Measurements from ENCODE around the gene PAPOLA. TPM values are rescaled to one million over a fixed set of nuclear protein-coding genes. Genes with fewer than 3 reads are reported as not detected.

PAPOLA gene
- total RNA-seq, 1 donor from 2014 or later = 188 TPM

DNA sequence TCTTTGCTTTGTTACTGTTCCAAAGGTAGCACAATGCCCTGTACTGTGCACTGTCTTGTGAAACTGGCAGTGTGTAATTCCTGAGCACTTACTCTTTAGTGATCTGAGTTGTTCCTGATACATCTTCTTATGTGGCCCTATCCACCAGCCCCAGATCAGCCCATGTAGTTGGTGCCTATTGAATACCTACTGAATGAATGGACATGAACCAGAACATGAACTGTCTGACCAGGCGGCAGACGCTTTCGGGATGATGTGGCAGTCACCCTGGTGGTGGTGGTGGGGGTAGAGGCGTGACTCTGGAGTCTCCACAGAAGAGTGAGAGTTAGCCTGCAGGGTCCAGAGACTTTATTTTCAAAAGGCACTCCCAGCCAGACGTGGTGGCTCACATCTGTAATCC is 46.6 kb upstream of the PAPOLA start:
- Histone ChIP-seq H3K4me3 (ENCODE audit: insufficient read depth, low read depth, low read length) (no peak overlapping the region), H3K4me2 (ENCODE audit: low read length) (no peak overlapping the region), H3K9me3 (ENCODE audit: insufficient read depth, low read depth, low read length) (no peaks in the 10 kb centered on the region), H3K9ac (ENCODE audit: low read length) (no peak overlapping the region), H3K36me3 (ENCODE audit: insufficient read depth, low read length) (no peaks in the 10 kb centered on the region), H2AFZ (ENCODE audit: low read depth, low read length) (no peak overlapping the region), H3K27me3 (ENCODE audit: insufficient read depth, low read length) (no peaks in the 10 kb centered on the region), H3K79me2 (ENCODE audit: insufficient read depth, low read length) (no peaks in the 10 kb centered on the region), H3K27ac (ENCODE audit: low read depth, low read length) (no peak overlapping the region), H4K20me1 (ENCODE audit: insufficient read depth, low read length) (no peaks in the 10 kb centered on the region), H3K4me1 (ENCODE audit: insufficient read depth, low read length) (no peaks in the 10 kb centered on the region)
- no peak for DNase-seq (ENCODE audit: low read depth)
- no peak for FAIRE-seq
- Mint-ChIP-seq H3K27me3 (ENCODE audit: low read depth, unreplicated experiment) (no peaks in the 10 kb centered on the region), H3K9me3 (ENCODE audit: unreplicated experiment) (no peaks in the 10 kb centered on the region), H3K4me3 (ENCODE audit: unreplicated experiment) (no peak overlapping the region), H3K36me3 (ENCODE audit: low read depth, unreplicated experiment) (no peaks in the 10 kb centered on the region), H3K4me1 (ENCODE audit: low read depth, unreplicated experiment) (no peaks in the 10 kb centered on the region), H3K27ac (ENCODE audit: unreplicated experiment) (no peak overlapping the region)
- TF ChIP-seq, protein P1, sequence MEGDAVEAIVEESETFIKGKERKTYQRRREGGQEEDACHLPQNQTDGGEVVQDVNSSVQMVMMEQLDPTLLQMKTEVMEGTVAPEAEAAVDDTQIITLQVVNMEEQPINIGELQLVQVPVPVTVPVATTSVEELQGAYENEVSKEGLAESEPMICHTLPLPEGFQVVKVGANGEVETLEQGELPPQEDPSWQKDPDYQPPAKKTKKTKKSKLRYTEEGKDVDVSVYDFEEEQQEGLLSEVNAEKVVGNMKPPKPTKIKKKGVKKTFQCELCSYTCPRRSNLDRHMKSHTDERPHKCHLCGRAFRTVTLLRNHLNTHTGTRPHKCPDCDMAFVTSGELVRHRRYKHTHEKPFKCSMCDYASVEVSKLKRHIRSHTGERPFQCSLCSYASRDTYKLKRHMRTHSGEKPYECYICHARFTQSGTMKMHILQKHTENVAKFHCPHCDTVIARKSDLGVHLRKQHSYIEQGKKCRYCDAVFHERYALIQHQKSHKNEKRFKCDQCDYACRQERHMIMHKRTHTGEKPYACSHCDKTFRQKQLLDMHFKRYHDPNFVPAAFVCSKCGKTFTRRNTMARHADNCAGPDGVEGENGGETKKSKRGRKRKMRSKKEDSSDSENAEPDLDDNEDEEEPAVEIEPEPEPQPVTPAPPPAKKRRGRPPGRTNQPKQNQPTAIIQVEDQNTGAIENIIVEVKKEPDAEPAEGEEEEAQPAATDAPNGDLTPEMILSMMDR (IDR thresholded peaks at IDR 0.05; ENCODE audit: insufficient read depth, low read depth, low read length) = no peak
- no peak for TF ChIP-seq EZH2 (IDR thresholded peaks at IDR 0.05; ENCODE audit: insufficient read depth, low read length)

DNA sequence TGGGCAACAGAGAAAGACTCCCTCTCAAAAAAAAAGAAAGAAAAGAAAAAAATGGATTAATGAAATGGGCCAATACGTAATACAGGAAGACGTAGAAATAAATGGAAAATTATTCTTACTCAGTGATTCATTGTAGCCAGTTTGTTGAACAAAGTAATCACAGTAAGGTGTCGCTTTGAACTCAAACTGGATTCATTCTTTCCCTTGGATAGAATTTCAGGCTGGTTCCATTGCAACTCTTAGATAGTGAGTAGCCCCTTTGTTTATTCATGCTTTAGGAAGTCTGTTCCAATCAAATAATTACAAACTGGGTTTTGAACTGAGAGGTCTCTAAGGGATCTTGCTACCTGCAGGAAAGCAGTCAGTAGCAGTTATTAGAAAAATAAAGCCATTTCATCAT is 42.3 kb upstream of the PAPOLA start:
- no peak for DNase-seq (ENCODE audit: low read depth)
- H3K36me3 ChIP-seq (ENCODE audit: insufficient read depth, low read length) = no peaks in the 10 kb centered on the region
- no peak overlapping the region for H3K4me3 Mint-ChIP-seq (ENCODE audit: unreplicated experiment)
- H3K9me3 Mint-ChIP-seq (ENCODE audit: unreplicated experiment) = no peaks in the 10 kb centered on the region
- H3K4me1 Mint-ChIP-seq (ENCODE audit: low read depth, unreplicated experiment) = no peaks in the 10 kb centered on the region
- H3K9ac ChIP-seq (ENCODE audit: low read length) = no peak overlapping the region
- H3K27me3 ChIP-seq (ENCODE audit: insufficient read depth, low read length) = no peaks in the 10 kb centered on the region
- no peak overlapping the region for H3K4me3 ChIP-seq (ENCODE audit: insufficient read depth, low read depth, low read length)
- no peak overlapping the region for H3K4me2 ChIP-seq (ENCODE audit: low read length)
- H3K4me1 ChIP-seq (ENCODE audit: insufficient read depth, low read length) = no peaks in the 10 kb centered on the region
- H3K27ac Mint-ChIP-seq (ENCODE audit: unreplicated experiment) = no peak overlapping the region
- H4K20me1 ChIP-seq (ENCODE audit: insufficient read depth, low read length) = no peaks in the 10 kb centered on the region
- TF ChIP-seq, protein P1 (IDR thresholded peaks at IDR 0.05; ENCODE audit: insufficient read depth, low read depth, low read length) = no peak
- TF ChIP-seq EZH2 (IDR thresholded peaks at IDR 0.05; ENCODE audit: insufficient read depth, low read length) = no peak
- no peaks in the 10 kb centered on the region for H3K9me3 ChIP-seq (ENCODE audit: insufficient read depth, low read depth, low read length)
- no peaks in the 10 kb centered on the region for H3K27me3 Mint-ChIP-seq (ENCODE audit: low read depth, unreplicated experiment)
- H2AFZ ChIP-seq (ENCODE audit: low read depth, low read length) = no peak overlapping the region
- H3K79me2 ChIP-seq (ENCODE audit: insufficient read depth, low read length) = no peaks in the 10 kb centered on the region
- H3K36me3 Mint-ChIP-seq (ENCODE audit: low read depth, unreplicated experiment) = no peaks in the 10 kb centered on the region
- FAIRE-seq = no peak
- no peak overlapping the region for H3K27ac ChIP-seq (ENCODE audit: low read depth, low read length)

DNA sequence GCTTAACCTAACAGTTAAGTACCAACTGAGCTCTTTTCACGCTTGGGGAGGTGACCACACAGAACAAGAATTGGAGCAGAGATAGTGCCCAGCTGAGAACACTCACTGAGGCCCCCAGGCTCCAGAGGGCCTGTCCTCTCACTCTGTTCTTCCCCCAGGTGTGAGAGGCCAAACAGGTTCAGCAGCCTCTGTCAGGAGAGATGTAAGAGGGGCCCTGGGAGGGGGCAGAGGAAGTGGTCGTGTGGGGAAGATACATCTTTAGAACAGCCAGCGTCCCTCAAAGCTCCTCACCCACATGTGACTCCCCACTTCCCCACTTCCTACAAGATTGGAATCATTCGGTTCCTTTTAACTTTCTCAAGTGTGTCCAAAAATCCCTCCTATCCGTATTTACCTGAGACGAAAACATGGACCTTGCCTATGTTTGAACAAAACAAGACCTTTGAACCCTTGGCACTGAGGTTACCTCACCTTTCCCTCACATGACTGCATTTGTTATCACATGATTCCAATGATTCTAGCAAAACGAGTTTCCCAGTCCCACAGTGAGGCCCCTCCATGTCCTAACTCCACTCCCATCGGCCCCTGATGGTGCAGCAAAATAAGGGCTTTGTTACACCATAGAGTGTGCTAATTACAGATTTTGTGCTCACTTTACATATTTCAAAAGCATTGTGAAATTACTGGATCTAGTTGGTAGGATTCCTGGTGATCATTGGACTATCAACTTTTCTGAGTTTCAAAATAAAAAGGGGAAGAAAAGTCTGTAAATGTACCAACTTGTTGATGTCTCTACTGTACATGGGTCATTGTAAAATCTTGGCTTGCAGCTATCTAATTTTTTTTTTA is 40.0 kb upstream of the PAPOLA start:
- Mint-ChIP-seq H3K4me3 (ENCODE audit: unreplicated experiment) (no peak overlapping the region), H3K9me3 (ENCODE audit: unreplicated experiment) (no peaks in the 10 kb centered on the region), H3K36me3 (ENCODE audit: low read depth, unreplicated experiment) (no peaks in the 10 kb centered on the region), H3K4me1 (ENCODE audit: low read depth, unreplicated experiment) (no peaks in the 10 kb centered on the region), H3K27ac (ENCODE audit: unreplicated experiment) (no peak overlapping the region), H3K27me3 (ENCODE audit: low read depth, unreplicated experiment) (no peaks in the 10 kb centered on the region)
- Histone ChIP-seq H3K27me3 (ENCODE audit: insufficient read depth, low read length) (no peaks in the 10 kb centered on the region), H3K4me1 (ENCODE audit: insufficient read depth, low read length) (no peaks in the 10 kb centered on the region), H3K4me2 (ENCODE audit: low read length) (no peak overlapping the region), H3K9me3 (ENCODE audit: insufficient read depth, low read depth, low read length) (no peaks in the 10 kb centered on the region), H3K36me3 (ENCODE audit: insufficient read depth, low read length) (no peaks in the 10 kb centered on the region), H4K20me1 (ENCODE audit: insufficient read depth, low read length) (no peaks in the 10 kb centered on the region), H3K79me2 (ENCODE audit: insufficient read depth, low read length) (no peaks in the 10 kb centered on the region), H2AFZ (ENCODE audit: low read depth, low read length) (no peak overlapping the region), H3K27ac (ENCODE audit: low read depth, low read length) (no peak overlapping the region), H3K4me3 (ENCODE audit: insufficient read depth, low read depth, low read length) (no peak overlapping the region), H3K9ac (ENCODE audit: low read length) (no peak overlapping the region)
- FAIRE-seq (no peak), DNase-seq (ENCODE audit: low read depth) (no peak)
- TF ChIP-seq, protein P1 (IDR thresholded peaks at IDR 0.05; ENCODE audit: insufficient read depth, low read depth, low read length) = no peak
- TF ChIP-seq EZH2 (IDR thresholded peaks at IDR 0.05; ENCODE audit: insufficient read depth, low read length) = no peak
